ENCODE results near the gene LRRFIP2.

- TF ChIP-seq CTCF (tag by site-specific recombination; IDR thresholded peaks at IDR 0.05) (no peak), ZBTB7A (tag by site-specific recombination; IDR thresholded peaks at IDR 0.05; ENCODE audit: low read depth) (no peak), OVOL3 (tag by site-specific recombination; IDR thresholded peaks at IDR 0.05) (no peak), ZNF433 (tag by site-specific recombination; IDR thresholded peaks at IDR 0.05; ENCODE audit: low read depth) (no peak), ZNF280C (tag by site-specific recombination; IDR thresholded peaks at IDR 0.05) (no peak)
These were observed 34.8 kb downstream of the LRRFIP2 start for GRCh38 chr3:37139567-37140052.

Data from HEK293 (cell line).